Prostate gland (tissue), 2 donors: ENCODE measurements around the gene TGFBR1. TPM values are rescaled to one million over a fixed set of nuclear protein-coding genes. Genes with fewer than 3 reads are reported as not detected.
"Not testable (repeated sequence)": the region's sequence is repeated elsewhere in the genome, so short reads cannot be mapped to it uniquely, and the experiment has no call there.

ENCODE experiments used
- DNase-seq: peaks from one replicate; pipeline ENCODE4 v3.0.0-alpha.2; 2019; ENCODE audit warnings: low spot score
- H3K27ac ChIP-seq, 2 donors: fragments of 200-600 bp; sonication (generic); 2 replicates each; pipeline ENCODE4 v1.5.1; 2017 to 2019
- H3K27me3 ChIP-seq: fragments of 200-600 bp; sonication (generic); replicated peaks from 2 replicates; pipeline ENCODE4 v1.5.1; 2019; ENCODE audit not compliant: insufficient read depth
- H3K36me3 ChIP-seq, 2 donors: fragments of 200-600 bp; sonication (generic); 1 replicate in 1 of 2; 2 replicates in 1 of 2; pipeline versions ENCODE4 v1.5.1 to v1.8.1; 2017 to 2019
- H3K4me1 ChIP-seq: fragments of 200-600 bp; sonication (generic); replicated peaks from 2 replicates; pipeline ENCODE4 v1.5.1; 2019
- H3K4me3 ChIP-seq, 2 donors: fragments of 200-600 bp; sonication (generic); 2 replicates each; pipeline ENCODE4 v1.5.1; 2017 to 2019
- H3K9me3 ChIP-seq: fragments of 200-600 bp; sonication (generic); 2 replicates; pipeline ENCODE4 v1.5.1; 2017
- POLR2A ChIP-seq: fragments of 450-650 bp; IDR thresholded peaks from one replicate; pipeline ENCODE4 v1.6.1; 2016; ENCODE audit warnings: antibody characterized with exemption, mild to moderate bottlenecking
- POLR2AphosphoS5 ChIP-seq: sonication (generic); formaldehyde crosslinking; IDR thresholded peaks from one replicate; pipeline ENCODE4 v1.6.1; 2017; ENCODE audit warnings: antibody characterized with exemption
- WGBS: methylation state at CpG from one replicate; pipeline ENCODE4 v1.1.5; 2018; 5-methylcytosine and 5-hydroxymethylcytosine counted together
- intact Hi-C: fragments of 100-400 bp; cut with DNase I; formaldehyde crosslinking; loops from one replicate; pipeline ENCODE4 v1.14.2; 2022
- total RNA-seq, 2 donors: library from RNA; depleted of rRNA; stranded (reverse); fragments of >200 nt; gene quantifications; one replicate each; pipeline ENCODE4 v1.1.0, GENCODE V29; 2016
- TF ChIP-seq, protein P1 (sequence below), 4 experiments: fragments of 200-600 bp in 2 of 4; fragments of 450-650 bp in 2 of 4; sonication (generic) in 2 of 4; IDR thresholded peaks; 1 replicate in 3 of 4; 2 replicates in 1 of 4; pipeline ENCODE4 v1.5.1; 2016 to 2019; ENCODE audit warnings: antibody characterized with exemption in 4 of 4, mild to moderate bottlenecking in 2 of 4, moderate library complexity in 2 of 4

Gene TGFBR1
- total RNA-seq, 2 donors from 2014 or later = 22.2 to 25.5 TPM

DNA sequence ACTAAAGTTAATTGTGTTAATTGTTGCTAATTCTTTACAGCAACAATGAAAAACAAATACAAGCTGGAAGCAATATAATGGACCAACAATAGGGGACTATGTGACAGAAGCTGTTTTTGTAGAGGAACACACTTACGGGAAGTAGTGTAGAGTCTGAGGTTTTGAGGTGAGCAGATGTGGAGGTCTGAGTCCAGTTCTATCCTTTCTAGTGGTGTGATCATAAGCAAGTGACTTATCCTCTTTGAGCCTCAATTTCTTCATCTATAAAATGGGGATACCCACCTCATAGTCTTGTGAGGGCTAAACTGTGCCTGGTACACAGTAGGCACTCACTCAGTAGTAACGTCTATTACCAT, 88.5 kb downstream of the TGFBR1 start:
- intact Hi-C loops = no loop called here
- TF ChIP-seq POLR2A = no peak
- TF ChIP-seq POLR2AphosphoS5 = no peak
- TF ChIP-seq, protein P1, sequence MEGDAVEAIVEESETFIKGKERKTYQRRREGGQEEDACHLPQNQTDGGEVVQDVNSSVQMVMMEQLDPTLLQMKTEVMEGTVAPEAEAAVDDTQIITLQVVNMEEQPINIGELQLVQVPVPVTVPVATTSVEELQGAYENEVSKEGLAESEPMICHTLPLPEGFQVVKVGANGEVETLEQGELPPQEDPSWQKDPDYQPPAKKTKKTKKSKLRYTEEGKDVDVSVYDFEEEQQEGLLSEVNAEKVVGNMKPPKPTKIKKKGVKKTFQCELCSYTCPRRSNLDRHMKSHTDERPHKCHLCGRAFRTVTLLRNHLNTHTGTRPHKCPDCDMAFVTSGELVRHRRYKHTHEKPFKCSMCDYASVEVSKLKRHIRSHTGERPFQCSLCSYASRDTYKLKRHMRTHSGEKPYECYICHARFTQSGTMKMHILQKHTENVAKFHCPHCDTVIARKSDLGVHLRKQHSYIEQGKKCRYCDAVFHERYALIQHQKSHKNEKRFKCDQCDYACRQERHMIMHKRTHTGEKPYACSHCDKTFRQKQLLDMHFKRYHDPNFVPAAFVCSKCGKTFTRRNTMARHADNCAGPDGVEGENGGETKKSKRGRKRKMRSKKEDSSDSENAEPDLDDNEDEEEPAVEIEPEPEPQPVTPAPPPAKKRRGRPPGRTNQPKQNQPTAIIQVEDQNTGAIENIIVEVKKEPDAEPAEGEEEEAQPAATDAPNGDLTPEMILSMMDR (IDR thresholded peaks at IDR 0.05) = no peak
- no peak overlapping the region for H3K27ac ChIP-seq
- no peaks in the 10 kb centered on the region for H3K27me3 ChIP-seq
- no peak for DNase-seq
- H3K36me3 ChIP-seq = no peaks in the 10 kb centered on the region
- no peaks in the 10 kb centered on the region for H3K4me1 ChIP-seq
- 61% methylated on average over 2 of the region's 2 CpGs for WGBS
- no peak overlapping the region for H3K4me3 ChIP-seq
- H3K9me3 ChIP-seq = no peaks in the 10 kb centered on the region

DNA sequence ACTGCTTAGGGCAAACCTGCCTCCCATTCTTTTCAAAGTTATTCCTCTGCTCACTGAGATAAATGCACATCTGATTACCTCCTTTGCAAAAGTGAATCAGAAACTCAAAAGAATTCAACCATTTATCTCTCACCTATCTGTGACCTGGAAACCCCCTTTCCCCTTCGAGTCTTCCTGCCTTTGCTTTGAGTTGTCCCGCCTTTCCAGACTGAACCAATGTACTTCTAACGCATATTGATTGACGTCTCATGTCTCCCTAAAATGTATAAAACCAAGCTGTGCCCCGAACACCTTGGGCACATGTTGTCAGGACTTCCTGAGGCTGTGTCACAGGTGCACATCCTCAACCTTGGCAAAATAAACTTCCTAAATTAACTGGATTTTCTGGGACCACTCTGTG, 91.6 kb downstream of the TGFBR1 start:
- H3K4me3 ChIP-seq, intact Hi-C loops, H3K4me1 ChIP-seq, H3K27me3 ChIP-seq, H3K9me3 ChIP-seq, H3K27ac ChIP-seq, DNase-seq, H3K36me3 ChIP-seq: not testable (repeated sequence)
- 83% methylated on average over 5 of the region's 5 CpGs for WGBS

DNA sequence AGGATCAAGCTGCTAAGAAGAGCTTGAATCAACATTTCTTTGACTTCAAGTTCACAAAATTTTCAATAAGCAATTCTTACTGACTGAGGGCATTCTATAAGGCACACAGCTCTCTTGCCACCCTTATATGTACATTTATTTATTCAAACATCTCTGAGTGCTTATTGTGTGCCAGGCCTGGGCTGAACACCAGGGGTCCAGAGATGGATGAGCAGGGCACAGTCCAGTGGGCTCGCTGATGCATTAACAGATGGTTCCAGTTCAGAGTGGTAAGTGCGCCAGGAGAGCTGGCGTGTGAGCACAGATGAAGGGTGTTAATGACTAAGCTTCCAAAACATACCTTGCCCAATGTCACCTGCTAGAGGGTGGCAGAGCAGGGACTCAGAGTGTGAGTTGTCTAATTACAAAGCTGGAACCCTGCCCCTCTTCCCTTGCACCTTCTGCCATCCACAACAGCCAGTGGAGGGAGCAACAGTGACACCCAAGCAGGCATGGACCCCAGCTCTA, 92.3 kb downstream of the TGFBR1 start:
- Histone ChIP-seq H3K4me3 (no peak overlapping the region), H3K4me1 (no peaks in the 10 kb centered on the region), H3K9me3 (no peaks in the 10 kb centered on the region), H3K36me3 (no peaks in the 10 kb centered on the region), H3K27ac (no peak overlapping the region), H3K27me3 (no peaks in the 10 kb centered on the region)
- intact Hi-C loops = no loop called here
- WGBS = 89% methylated on average over 3 of the region's 3 CpGs
- no peak for DNase-seq
- no peak for TF ChIP-seq POLR2AphosphoS5
- TF ChIP-seq, protein P1 (IDR thresholded peaks at IDR 0.05) = no peak
- TF ChIP-seq POLR2A = no peak

DNA sequence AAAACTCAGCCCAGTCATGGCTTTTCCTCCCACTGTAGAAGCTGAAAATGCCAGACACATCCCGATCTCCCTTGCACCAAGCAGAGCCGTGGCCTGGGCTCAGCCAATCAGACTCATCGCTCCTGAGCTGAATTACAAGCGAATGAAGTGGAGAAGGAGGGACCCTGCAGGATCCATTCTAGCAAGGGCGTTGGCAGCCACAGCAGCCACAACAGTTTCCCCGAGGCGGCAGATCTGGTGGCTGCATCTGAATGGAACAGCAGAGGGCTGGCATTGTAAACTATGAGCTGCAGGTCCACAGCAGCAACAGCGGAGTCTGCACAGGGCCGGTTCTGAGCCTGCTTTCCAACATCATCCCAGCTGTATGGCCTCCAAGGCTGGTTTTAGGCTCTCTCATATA, 93.1 kb downstream of the TGFBR1 start:
- Histone ChIP-seq H3K27me3 (no peaks in the 10 kb centered on the region), H3K27ac (no peak overlapping the region), H3K9me3 (no peaks in the 10 kb centered on the region), H3K36me3 (no peaks in the 10 kb centered on the region), H3K4me1 (no peaks in the 10 kb centered on the region), H3K4me3 (no peak overlapping the region)
- no peak for TF ChIP-seq POLR2AphosphoS5
- TF ChIP-seq POLR2A = no peak
- TF ChIP-seq, protein P1 (IDR thresholded peaks at IDR 0.05) = no peak
- DNase-seq = no peak
- intact Hi-C loops = no loop called here
- WGBS = 54% methylated on average over 9 of the region's 9 CpGs

DNA sequence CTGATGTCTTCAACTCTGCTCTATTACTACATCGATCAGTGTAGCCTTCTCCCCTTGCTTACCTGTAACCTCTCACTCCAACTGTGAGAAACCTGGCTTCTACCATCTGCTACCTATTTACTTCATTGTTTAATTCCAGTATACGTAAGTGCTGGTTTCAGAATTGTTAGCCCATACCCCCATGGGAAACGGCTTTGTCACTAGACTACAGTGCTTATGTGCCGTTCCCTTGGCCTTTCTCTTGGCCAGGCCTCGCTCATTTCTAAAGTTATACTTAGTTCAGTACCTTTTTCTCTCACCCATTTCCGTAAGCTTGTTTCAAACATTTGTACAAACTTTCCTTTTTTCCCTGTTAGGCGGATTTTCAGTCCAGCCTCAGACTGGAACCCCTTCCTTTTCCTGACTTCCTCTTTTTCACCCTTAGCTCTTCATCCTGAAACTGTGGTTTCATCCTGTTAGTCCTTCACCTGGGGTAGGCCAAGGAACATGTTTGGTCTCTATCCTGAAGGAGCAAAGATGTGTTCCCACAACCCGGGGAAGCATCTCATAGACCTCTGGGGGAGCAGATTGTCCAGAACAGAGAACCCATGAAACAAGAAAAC, 95.1 kb downstream of the TGFBR1 start:
- Histone ChIP-seq H3K27me3 (no peaks in the 10 kb centered on the region), H3K9me3 (no peaks in the 10 kb centered on the region), H3K4me1 (no peaks in the 10 kb centered on the region), H3K4me3 (no peak overlapping the region), H3K36me3 (no peaks in the 10 kb centered on the region), H3K27ac (no peak overlapping the region)
- no peak for DNase-seq
- intact Hi-C loops = no loop called here
- WGBS = 90% methylated on average over 8 of the region's 8 CpGs
- TF ChIP-seq POLR2A = no peak
- TF ChIP-seq, protein P1 (IDR thresholded peaks at IDR 0.05) = no peak
